Measurements from ENCODE around the gene UACA.
"Not testable (repeated sequence)": the region's sequence is repeated elsewhere in the genome, so short reads cannot be mapped to it uniquely, and the experiment has no call there.

The UACA gene, protein sequence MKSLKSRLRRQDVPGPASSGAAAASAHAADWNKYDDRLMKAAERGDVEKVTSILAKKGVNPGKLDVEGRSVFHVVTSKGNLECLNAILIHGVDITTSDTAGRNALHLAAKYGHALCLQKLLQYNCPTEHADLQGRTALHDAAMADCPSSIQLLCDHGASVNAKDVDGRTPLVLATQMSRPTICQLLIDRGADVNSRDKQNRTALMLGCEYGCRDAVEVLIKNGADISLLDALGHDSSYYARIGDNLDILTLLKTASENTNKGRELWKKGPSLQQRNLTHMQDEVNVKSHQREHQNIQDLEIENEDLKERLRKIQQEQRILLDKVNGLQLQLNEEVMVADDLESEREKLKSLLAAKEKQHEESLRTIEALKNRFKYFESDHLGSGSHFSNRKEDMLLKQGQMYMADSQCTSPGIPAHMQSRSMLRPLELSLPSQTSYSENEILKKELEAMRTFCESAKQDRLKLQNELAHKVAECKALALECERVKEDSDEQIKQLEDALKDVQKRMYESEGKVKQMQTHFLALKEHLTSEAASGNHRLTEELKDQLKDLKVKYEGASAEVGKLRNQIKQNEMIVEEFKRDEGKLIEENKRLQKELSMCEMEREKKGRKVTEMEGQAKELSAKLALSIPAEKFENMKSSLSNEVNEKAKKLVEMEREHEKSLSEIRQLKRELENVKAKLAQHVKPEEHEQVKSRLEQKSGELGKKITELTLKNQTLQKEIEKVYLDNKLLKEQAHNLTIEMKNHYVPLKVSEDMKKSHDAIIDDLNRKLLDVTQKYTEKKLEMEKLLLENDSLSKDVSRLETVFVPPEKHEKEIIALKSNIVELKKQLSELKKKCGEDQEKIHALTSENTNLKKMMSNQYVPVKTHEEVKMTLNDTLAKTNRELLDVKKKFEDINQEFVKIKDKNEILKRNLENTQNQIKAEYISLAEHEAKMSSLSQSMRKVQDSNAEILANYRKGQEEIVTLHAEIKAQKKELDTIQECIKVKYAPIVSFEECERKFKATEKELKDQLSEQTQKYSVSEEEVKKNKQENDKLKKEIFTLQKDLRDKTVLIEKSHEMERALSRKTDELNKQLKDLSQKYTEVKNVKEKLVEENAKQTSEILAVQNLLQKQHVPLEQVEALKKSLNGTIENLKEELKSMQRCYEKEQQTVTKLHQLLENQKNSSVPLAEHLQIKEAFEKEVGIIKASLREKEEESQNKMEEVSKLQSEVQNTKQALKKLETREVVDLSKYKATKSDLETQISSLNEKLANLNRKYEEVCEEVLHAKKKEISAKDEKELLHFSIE (N-terminal part only)

DNA sequence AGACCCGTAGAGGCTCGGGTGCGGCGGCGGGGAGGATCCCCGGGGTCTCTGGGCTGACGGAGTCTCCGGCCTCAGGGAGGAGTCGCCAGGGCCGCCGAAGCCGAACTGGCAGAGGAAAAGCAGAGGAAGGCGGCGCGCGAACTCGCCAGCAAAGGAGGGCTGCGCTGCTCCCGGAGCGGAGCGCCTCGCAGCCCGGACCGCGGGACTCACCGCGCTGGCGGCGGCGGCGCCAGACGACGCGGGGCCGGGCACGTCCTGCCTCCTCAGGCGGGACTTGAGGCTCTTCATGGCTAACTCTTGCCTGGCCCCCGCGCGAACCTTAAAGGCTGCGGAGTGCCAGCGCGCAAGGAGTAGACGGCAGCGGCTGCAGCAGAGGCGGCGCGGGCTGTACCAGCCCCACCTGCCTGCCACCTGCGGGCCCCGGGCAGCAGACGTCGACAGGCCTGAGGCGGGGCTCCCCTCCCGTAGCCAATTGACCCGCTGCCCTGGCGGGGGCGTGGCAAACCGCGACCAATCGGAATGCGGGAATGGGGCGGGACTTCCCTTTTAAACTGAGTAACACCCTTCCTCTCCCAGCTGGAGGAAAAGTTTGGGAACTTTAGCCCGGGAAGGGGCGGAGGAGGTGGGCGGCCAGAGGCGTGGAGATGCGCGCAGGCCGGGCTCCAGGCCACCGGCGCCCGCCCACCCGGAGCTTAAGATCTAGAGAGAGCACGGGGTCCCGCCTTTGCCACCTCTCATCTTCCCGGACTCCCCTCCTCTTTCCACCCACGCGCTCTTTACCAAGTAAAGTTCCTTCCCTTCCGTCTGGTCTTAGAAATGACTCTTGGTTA lies at the start of gene UACA:
Gene UACA, minus strand, starts transcription at position 439 of the 830 bp plus-strand sequence. Its CDS starts 151 bp downstream, at position 288.
- DNase-seq = peak; percentile 98

DNA sequence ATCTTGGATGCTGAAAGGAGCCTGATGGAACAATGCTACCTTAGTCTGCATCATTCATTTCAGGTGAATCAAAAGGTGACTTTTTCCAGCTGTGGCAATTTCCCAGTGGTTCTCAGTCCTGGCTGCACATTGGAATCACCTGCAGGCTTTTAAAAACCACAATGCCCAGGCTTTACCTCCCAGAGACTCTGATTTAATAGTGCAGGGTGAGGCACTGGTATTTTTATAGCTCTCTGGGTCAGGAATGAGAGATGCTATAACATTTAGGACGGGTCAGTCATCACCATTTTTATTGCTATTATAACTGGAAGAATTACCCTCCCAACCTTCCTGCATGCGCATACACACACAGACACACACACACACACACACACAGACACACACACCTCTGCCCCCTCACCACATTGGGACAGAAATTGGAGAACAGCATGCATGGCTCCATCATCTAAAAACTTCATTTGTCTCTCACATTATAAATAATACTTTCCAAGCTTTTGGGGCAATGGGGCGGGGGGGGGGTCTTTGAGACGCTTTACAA lies 49.5 kb upstream of the UACA start:
- DNase-seq = no peak

DNA sequence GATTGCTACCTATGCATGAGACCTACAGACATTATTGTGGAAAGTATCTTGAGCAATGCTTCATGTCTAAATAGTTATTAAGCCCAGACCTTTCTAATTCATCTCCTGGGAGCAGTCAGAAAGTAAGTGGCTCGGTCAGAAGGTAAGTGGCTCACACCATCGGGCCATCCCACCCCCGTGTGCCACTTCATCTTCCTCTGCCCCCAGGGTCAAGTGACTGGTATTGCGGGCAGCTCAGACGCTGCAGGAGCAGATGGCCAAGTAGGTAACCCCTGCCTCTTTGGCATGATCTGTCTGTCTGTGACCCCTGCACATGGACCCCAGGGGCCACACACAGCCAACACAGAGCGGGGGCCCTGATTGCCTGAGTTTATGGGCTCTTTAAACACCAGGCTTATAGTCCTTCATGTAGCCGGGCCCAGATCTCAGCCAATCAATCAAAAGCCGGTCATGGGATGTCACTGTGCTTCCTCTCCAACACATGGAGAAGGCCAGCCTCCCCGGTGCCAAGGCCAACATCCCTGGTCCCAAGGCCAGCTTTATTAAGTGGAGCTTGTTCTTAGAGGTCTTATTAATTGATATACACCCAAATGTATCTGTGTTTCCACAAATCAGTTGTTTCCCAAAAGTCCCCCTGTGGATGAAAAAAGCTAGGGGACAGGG lies 47.7 kb upstream of the UACA start:
- DNase-seq = no peak

DNA sequence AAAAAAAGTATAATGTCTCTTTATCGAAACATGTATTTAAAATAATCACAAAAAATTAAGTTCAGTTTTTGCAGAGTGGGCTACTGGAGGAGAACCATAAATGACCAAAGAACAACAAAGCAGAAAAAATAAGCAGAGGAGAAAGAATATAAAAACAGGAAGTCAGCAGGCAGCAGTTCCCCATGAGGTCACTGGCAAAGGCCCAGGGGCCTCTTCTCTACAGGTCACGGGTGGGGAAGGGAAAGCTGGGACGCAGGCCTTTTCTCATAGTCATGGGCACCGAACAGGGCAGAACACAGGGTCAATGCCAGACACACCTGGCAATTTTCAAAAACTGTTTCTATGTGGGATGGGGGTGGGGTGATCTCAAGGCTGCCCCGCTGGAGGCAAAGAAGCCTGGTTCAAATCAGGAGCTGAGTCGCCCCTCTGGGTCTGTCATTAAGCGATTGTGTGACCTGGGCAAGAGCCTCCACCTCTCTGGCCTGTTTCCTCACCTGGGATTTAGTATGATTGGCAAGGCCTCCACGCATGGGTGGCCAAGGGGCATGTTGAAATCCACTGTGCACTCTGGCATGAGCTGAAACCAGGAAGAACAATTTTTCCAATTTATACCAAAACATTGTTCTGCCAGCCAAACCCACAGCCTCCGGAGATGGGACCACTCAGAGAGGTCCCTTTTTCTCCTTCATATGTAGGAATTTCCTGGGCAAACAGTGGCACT lies 43.8 kb upstream of the UACA start:
- no peak for DNase-seq

DNA sequence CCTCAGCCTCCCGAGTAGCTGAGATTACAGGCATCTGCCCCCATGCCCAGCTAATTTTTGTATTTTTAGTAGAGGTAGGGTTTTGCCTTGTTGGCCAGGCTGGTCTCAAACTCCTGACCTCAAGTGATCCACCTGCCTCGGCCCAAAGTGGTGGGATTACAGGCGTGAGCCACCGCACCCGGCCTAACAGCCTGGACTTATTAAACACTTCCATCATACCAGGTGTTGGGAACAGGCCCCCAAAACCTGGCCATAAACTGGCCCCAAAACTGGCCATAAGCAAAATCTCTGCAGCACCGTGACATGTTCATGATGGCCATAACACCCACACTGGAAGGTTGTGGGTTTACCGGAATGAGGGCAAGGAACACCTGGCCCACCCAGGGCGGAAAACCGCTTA lies 41.0 kb upstream of the UACA start:
- DNase-seq = not testable (repeated sequence)

DNA sequence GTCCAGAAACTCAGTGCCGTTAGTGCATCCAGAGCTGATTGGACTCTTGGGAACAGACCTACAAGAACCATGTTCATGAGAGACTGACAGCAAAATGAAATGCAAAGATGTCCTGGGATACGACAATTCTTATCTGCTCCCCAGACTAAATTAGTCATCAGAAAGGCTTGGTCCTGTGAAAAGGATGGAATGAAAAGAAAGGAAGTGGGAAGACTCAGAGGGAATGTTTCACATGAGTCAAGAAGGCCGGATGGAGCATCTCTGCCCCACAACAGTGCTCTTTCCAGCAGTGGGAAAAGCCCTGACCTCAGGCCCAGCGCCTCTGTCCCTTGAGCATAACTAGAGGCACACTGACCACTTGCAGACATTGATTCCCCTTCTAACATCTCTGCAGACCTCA lies 39.3 kb upstream of the UACA start:
- no peak for DNase-seq

DNA sequence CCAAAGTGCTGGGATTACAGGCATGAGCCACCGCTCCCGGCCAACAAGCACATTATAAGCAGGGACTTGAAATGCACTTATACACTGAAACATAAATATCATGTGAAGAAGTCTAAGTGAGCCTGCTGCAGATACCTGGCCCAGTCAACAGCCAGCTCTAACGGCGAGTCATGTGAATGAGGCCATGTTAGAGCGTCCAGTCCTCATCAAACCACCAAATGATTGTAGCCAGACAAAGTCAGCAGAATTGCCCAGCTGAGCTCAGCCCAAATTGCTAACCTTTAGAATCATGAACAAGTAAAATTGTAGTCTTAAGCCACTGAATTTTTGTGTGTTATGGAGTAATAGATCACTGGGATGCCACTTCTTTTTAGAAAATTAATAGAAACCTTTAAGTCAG lies 37.8 kb upstream of the UACA start:
- DNase-seq = no peak

DNA sequence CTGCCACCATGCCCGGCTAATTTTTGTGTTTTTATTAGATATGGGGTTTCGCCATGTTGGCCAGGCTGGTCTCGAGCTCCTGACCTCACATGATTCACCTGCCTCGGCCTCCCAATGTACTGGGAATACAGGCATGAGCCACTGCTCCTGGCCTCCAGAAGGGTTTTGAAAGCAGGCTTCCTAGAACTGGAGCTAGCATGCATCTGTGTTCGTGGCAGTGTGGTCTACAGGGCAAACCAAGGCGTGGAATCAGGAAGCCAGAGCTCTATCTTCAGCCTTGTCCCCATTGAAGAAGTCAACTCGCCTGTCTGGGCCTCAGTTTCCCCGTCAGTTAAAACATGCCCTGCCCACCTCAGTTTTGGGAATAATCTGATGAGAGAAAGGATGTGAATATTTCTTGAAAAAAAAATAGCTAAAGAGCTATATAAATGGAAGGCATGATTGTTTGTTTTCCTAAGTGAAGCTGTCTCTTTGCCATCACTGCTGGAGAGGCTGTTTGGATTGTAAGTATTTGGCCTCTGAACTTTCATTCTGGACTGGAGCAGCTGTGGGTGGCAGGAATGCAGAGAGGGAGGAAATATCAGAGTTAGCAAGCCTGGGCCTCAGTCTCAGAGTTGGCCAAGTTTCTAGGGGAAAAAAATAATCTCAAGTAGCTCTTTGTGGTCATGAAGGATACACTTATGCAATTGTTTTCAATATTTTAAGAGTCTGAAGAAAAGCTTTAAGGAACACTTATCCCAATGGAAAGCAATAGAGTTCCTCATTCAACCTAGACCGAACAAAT lies 36.5 kb upstream of the UACA start:
- DNase-seq = no peak

DNA sequence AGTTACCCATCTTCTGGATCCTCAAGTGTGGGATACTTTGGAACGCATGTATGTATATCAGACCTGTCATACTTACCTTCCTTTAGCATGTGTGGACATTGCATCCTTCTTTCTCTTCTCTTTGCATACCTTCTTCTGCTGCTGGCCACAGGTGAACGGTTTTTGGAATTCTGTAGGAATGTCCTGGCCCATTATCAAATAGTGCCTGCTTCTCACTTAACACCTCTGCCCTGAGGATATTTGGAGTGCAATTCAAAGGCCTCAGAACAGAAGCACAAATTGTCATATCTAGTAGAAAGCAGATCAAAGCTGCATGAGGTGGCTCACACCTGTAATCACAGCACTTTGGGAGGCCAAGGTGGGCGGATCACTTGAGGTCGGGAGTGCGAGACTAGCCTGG lies 34.1 kb upstream of the UACA start:
- no peak for DNase-seq

DNA sequence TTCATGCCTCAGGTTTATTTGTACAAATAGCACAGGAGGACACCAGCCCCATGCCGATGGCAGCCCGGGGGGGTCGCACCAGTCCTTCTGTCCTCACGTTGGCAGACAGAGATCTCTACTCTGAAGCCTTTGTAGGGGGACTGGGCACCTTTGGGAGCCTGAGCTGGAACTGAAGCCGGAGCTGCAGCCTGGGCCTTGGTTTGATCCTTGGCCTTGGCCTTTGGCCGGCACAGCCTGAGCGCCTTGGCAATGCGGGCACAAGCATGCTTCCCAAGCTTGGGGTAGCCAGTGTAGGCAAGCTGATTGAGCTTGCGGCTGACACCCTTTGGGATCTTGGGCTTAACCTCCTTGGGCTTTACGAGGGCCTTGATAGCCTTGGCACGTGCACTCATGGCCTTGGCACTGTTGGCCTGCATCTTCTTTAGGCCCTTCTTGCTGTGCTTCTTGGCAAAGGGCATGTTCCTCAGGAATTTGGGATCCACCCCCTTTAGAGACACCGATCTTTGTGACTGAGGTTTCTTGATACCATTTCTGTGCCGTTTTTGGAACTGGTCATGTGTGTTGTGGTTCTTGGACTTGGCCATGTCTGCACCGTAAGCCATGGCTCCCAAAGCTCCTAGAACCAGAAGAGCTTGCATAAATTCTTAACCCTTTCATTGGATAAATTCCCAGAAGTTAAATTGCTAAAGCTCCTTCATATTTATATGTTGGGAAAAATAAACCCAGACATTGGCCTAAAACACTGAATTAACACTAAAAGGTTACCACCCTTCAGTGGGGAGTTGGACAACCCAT lies 33.4 kb upstream of the UACA start:
- no peak for DNase-seq

DNA sequence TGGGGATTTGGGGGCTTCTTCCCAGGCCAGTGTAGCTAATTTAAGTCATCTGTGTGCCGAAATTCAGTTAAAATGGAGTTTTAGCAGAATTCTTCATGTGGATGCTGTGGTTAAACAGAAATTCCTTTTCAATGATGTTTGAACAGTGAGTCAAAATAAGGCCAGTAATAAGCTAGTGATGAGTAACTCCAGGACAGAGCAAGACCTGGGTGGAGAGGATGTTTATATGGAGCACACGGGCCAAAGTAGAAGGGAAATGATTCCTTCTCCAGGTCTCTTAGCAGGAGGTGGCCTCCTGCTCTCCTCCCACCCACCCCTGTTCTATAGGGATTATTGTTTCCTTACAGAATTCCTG lies 31.9 kb upstream of the UACA start:
- DNase-seq = no peak

DNA sequence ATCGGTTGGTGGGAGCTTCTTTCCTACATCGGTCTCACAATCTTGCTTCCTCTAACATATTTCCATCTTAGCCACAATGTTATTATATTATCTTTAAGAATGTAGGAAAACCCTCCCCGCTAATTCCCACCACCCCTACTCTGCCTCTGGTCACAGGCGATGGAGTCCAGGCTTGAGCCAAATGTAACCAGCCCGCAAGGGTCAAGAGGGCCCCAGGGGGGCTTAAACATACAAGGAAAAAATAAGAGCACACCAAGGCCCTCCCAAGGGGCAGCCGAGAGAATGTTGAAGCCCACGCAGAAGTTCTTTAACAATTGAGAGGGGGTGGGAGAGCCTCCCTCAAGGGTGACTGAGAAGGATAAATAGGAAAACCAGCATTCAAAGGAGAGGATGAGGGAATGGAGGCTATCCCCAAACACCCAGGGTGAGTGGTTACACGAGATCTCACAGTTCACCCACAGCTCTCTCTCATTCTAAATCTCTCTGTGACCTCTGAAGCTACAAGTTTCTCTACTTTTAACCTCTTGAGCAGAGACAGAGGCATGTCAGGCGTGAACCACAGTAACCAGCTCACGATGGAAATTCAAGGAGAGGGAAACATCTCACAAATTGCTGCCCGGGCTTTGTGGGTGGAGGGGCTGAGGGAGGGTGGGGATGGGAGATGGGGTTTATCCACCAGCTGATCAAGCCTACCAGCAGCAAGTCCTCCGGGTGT lies 31.4 kb upstream of the UACA start:
- no peak for DNase-seq

DNA sequence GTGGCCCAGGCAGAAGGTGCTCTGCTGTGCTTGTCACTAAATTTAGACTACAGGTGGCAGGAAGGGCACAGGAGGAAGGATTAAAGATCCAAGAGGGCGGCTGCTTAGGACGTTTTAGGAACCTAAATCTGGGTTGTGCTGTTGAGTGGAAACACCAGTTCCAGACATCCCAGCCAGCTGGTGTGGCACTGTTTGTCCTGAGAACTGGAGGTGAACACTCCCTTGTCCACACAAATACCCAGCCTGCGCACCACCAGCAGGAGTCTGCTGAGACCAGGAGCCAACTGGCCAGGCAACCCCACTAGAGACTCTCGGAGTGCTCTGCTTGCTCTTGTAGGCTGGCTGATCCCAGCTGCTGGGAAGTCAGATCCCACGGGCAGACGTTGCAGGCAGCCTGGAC lies 30.3 kb upstream of the UACA start:
- no peak for DNase-seq

DNA sequence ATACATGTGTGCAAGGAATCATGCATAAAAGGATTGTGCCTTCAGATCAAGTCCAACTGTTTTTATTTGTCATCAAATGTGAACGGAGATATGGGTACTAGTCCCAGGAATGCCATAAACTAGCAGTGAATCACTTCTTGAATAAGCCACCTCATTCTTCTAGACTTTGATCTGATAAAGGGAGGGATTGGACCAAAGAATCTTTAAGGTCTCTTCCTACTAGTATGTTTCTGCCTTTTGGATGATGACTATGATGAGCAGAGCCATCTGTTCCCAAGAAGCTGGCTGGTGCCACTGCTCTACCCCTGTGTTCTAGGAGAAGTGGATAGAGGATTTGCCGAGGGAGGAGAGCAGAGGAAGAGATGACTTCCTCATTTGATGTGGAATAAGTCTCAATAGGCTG lies 28.8 kb upstream of the UACA start:
- DNase-seq = no peak

DNA sequence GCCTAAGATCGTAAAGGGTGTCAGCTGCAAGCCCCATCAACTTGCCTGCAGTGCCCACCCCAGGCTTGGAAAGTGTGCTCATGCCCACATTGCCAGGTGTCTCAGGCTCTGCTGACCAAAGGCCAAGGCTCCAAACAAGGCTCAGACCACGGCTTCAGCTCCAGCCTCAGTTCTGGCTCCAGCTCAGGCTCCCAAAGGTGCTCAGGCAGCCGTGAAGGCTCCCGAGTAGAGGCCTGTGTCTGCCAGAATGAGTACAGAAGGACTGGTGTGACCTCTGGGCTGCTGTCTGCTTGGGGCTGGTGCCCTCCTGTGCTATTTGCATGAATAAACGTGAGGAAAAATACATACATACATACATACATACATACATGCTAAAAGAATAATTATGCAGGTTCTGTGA lies 27.9 kb upstream of the UACA start:
- DNase-seq = no peak

DNA sequence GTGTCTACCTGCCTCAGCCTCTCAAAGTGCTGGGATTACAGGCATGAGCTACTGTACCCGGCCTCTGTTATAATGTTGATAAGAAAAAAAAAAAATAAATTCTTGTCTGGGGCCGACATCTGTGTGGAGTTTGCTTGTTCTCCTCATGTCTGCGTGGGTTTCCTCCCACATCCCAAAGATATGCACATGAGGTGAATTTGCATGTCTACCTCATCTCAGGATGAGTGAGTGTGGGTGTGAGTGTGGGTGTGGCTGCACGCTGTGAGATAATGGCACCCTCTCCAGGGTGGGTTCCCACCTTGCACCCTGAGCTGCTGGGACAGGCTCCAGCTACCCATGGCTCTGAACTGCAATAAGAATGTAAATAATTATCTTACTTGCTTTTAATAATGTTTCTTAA lies 25.9 kb upstream of the UACA start:
- DNase-seq = no peak

DNA sequence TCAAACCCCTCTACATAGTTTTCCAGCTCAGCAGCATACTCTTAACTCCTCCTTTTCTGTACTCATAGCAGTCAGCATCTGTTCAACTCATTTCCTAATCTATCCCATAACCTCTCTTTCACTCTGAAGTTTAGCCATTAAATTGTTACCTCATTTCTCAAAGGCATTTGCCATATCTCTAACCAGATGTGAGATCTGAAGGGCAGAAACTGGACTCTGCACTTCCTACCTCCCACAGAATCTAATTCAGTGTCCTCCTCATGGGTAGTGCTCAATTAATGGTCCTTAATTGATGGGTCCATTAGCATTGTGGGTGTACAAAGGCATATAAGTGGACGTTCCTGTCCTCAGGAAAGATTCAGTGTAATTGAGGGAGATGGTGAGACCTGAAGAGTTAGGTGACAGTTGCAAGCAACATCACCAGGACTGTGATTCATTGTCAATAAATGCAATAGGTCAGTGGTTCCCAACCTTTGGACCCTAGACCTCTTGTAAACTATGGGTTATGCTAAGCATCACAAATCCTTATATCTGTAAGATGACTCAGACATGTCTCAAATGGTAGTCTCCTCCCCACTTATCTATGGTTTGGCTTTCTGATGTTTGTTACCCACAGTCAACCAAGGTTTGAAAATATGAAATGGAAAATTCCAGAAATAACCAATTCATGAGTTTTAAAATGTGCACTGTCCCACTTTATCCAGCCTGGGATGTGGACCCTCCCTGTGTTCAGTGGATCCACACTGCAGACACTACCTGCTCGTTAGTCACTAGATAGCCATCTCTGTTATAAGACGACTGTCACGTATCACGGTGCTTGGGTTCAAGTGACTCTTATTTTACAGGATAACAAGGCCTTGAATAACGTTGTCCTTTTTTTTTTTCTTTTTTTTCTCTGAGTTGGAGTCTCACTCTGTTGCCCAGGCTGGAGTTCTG lies 25.0 kb upstream of the UACA start:
- no peak for DNase-seq
